Renal cortical epithelial cell (primary cell): Measurements from ENCODE around the gene MRPS31. TPM values are rescaled to one million over a fixed set of nuclear protein-coding genes. Genes with fewer than 3 reads are reported as not detected.
"Not testable (repeated sequence)": the region's sequence is repeated elsewhere in the genome, so short reads cannot be mapped to it uniquely, and the experiment has no call there.

Experiments used
- DNase-seq: peaks from one replicate; pipeline ENCODE4 v3.0.0-alpha.2; 2011; ENCODE audit warnings: low read depth
- total RNA-seq: library from RNA; depleted of rRNA; stranded (reverse); fragments of >200 nt; gene quantifications from 2 replicates; pipeline ENCODE4 v1.2.3, GENCODE V29; 2014

MRPS31 gene
- total RNA-seq, 1 donor from 2014 or later, result 25.8 TPM

- DNase-seq, result no peak
Measured at GRCh38 chr13:40762849-40763248, 8.1 kb downstream of the MRPS31 start.

DNA sequence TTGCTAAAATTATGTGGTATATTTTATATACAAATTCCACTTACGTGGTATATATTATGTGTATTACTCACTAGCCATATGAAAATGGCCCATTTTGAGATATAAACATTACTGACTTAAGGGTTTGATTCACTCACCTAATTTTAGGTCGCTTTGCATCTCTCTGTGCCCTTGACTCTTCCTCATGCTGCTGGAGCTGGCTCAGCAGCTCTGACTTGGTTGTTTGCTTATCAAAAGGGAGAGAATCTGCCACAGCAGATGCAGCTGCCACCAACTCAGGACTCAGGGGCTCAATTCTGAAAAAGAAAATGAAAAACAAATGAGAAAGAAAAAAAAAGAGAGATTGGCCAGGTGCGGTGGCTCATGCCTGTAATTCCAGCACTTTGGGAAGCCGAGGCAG is 12.2 kb downstream of the MRPS31 start:
- no peak for DNase-seq

- no peak for DNase-seq
Measured at GRCh38 chr13:40756042-40756441, 14.9 kb downstream of the MRPS31 start.

DNA sequence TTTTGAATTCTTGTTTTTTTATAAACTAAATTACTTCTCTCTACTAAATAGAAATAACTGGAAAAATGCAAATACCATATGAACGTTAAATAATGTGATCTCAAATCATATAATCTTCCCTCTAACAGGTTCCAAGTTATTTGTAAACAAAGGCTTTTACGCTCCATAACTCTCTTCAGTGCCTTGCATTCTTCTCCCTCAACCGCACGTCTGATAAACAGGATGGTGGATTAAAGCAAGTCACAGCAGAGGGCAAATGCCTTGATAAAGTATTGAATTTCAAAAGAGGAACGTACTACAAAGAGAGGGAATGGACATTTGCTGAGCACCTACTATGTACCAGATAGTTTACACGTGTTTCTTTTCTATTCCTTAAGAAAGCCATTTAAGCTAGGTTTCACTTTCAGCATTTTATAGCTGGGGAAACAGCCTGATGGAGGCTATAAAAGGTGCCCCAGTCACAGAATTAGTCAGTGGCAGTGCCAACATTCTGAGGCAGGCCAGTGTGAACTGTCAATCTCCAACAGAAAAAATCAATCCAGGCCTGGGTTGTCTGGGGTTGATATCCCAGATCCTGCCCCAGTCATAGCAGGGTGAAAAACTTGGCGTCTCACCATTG is 15.8 kb downstream of the MRPS31 start:
- peak; percentile 66 for DNase-seq

DNA sequence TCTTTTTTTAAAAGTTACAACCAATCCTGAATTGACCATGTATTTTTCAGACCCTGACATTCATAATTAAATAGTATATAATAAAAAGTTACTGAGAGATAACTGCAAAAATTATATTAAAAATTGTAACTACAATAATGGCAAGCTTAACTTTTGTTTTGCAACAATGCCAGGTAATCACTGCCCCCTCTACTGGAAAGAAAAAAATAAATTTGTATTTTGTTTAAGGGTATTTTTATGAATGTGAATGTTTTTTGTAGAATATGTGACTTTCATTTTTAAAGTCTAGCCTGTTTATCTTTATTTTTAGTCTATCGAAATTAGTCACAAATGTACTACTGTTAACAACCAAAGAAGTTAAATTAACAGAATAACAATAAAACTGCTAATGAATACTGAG is 21.7 kb downstream of the MRPS31 start:
- no peak for DNase-seq

GRCh38 chr13:40735232-40735548 is 35.8 kb downstream of the MRPS31 start:
- DNase-seq, result not testable (repeated sequence)

DNA sequence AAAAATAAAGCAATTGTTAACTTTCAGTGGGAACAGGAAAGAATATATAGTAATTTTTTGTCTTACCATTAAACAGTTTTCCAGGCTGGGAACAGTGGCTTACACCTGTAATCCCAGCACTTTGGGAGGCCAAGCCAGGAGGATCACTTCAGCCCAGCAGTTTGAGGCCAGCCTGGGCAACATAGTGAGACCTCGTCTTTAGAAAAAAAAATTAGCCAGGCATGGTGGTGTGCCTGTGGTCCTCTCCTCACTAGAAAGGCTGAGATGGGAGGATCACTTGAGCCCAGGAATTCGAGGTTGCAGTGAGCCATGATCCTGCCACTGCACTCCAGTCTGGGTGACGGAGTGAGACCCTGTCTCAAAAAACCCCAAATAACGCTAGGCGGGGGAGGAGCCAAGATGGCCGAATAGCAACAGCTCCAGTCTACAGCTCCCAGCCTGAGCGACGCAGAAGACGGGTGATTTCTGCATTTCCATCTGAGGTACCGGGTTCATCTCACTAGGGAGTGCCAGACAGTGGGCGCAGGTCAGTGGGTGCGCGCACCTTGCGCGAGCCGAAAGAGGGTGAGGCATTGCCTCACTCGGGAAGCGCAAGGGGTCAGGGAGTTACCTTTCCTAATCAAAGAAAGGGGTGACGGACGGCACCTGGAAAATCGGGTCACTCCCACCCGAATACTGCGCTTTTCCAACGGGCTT is 36.3 kb downstream of the MRPS31 start:
- DNase-seq, result not testable (repeated sequence)

GRCh38 chr13:40732658-40733057 is 38.3 kb downstream of the MRPS31 start:
- DNase-seq, result no peak

DNA sequence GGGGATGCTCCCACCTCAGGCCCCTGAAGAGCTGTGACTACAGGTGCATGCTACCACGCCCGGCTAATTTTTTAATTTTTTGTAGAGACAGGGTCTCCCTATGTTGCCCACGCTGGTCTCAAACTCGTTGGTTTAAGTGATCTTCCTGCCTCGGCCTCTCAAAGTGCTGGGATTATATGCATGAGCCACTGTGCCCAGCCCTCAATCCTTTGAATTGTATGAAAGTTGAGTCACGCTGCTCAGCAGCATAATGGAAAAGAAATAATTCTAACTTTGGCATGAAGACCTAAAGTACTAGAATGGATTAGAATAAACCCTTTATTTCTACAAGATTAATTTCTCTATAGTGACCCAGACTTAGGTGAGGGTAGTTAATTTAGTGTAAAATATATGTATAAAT is 42.4 kb downstream of the MRPS31 start:
- no peak for DNase-seq

DNA sequence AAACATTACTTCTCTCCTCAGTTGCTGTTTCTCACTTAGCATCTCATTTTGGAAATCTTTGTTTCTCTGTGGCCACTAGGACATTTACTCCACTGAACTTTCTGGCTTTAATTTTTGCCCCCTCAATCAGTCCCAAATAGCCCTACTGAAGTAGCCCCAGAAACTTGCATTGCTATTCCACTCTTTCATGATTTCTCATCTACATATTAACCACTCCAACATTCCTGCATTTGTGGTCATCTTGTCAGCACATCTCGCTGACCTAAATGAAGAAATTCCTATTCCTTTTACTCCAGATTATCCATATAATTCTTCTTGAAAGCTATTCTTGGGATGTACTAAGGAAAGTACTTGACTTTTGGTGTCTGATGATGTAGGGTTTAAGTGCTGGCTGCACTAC is 56.6 kb downstream of the MRPS31 start:
- not testable (repeated sequence) for DNase-seq

DNA sequence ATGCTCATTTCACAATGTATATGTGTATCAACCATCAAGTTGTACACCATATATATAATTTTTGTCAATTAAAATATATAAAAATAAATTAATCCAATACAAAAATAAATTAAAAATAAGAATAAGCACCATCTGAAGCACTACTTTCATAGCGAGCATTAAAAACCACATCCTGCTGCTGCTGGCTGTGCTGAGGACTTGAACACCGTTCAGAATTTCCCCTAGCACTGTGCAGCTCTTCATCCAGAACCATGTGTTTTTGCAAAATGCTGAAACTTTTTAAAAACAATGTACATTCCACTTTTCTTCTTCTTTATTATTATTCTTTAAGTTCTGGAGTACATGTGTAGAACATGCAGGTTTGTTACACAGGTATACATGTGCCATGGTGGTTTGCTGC is 64.6 kb downstream of the MRPS31 start:
- DNase-seq, result no peak

DNA sequence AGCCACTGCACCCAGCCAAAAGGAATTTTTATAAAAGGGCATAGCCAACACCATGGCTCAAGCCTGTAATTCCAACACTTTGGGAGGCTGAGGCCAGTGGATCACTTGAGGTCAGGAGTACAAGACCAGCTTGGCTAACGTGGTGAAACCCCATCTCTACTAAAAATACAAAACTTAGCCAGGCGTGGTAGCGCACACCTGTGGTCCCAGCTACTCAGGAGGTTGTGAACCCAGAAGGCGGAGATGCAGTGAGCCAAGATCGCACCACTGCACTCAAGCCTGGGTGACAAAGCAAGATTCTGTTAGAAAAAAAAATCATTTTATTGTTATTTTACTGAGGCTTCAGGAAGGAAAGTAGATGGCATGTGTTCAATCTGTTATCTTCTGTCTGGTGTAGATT is 73.3 kb downstream of the MRPS31 start:
- no peak for DNase-seq

DNA sequence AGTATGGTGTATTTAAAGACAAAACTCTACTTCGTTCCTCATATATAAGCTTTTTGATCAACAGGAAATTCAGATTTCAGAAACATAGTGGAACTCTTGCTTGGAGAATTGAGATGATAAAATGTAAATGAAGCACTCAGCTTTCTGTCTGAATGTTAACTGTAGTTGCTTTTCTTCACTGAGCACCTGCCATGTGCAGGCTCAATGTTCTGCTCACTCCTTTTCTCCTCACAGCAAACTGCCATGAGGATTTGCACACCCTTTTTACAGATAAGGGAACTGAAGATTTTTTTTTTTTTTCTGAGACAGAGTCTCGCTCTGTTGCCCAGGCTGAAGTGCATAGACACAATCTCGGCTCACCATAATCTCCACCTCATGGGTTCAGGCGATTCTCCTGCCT is 76.6 kb downstream of the MRPS31 start:
- no peak for DNase-seq

- peak; percentile 10 for DNase-seq
Measured at GRCh38 chr13:40692946-40693345, 78.0 kb downstream of the MRPS31 start.

DNA sequence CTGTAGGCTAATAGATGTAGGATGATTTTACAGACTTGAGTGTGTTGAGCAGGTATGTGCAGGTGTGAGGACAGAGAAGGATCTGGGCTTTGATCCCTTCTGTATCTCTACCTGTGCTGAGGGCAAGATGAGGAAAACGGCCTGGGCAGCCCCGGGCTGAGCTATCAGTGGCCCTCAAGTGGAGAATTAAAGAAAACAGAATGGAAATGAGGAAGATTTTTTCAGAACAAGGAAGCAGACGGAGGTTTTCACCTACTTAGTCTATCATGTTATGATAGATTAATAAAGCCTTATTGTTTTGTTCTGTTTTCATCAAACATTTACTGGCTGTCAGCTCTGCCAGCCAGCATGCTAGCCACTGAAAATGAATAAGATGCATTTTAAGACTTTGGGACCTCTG is 82.2 kb downstream of the MRPS31 start:
- DNase-seq, result no peak

GRCh38 chr13:40682449-40683240 is 88.3 kb downstream of the MRPS31 start:
- peak; percentile 67 for DNase-seq

- no peak for DNase-seq
Measured at GRCh38 chr13:40681341-40682146, 89.4 kb downstream of the MRPS31 start.

DNA sequence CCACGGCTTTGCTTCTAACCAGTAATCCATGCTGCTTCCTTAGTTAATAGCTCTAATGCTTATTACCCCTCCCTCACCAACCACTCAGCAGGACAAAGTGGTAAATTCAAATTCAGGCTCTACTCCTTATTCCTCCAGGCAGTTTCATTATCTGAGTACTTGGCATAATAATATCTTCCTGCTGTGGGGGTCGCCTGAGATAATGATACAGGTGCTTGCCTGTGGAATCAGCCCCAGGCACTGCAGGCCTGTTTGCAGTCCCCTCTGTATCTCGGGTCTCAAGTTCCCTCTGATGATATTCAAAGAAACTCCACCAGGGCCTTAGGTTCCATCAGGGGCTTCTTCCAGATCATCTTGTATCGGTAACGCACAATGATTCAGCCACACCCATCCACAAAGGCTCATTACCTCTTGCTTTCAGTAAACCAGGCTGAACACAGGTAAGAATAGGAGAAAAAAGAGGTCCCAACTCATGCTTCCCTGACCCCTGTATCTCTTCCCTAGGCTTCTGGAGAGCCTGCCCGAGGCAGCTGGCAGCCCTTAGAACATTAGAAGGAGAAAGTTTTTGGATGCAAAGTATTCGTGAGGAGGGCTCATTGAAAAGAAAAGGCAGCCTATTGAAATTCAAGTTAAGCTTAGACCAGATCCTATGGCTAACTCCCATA is 90.2 kb downstream of the MRPS31 start:
- DNase-seq, result no peak

DNA sequence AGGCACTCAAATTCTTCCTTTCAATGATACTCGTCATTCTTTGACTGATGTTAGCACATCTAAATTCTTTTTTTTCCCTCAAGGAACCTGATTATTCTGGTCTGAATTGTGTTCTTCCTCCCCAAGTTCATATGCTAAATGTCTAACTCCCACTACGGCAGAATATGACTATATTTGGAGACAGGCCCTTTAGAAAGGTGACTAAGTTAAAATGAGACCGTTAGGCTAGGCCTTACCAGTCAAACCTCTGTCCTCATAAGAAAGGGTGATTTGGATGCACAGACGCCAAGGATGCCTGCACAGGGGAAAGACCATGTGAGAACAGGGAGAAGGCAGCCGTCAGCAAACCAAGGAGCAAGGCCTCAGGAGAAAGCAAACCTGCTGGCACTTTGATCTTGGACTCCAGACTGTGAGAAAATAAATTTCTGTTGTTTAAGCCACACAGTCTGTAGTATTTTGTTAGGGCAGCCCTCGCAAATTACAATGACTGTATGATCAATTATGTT is 91.5 kb downstream of the MRPS31 start:
- no peak for DNase-seq
